ENCODE data around the gene CFAP74.

DNA sequence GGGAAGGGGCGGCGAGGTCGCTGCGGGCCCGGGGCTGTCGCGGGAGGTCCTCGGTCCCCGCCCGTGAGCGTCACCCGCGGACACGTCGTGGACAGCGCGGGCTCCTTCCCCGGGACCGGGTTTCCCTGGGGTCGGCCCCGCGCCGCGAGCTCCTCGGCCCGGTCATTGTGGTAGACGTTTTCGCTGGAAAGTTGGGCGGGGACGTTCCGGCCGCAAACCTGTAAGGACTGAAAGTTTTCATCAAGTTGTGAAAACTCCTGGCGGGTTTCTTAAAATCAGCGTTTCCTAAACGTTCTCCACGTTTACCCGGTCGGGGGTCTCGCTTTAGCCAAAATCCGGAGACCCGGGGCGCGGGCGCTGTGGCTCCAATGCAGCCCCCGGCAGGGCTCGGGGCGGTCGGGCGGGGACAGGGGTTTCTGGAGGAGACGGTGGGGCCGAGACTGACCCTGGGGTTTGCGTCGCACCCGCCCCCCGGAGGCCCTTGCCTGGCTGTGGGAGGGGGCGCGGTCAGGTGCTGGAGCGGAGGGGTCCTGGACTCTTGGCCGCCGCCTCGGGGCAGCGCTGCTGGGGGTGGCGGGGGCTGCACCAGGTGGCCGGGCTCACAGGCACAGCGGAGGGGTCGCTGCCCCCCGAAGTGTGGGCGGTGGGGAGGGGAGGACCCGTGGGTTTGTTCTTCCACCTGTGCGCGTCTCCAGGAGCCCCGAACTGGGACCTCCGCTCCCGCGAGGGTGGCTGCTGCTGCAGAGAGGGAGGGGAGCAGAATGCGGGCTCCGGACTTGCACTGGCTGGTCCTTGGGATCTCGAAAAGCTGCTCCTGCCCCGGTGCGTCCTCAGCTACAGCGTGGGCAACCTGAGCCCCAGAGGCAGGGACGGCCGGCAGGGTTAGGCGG lies 47.5 kb upstream of the CFAP74 start:
- TF ChIP-seq, protein P1, sequence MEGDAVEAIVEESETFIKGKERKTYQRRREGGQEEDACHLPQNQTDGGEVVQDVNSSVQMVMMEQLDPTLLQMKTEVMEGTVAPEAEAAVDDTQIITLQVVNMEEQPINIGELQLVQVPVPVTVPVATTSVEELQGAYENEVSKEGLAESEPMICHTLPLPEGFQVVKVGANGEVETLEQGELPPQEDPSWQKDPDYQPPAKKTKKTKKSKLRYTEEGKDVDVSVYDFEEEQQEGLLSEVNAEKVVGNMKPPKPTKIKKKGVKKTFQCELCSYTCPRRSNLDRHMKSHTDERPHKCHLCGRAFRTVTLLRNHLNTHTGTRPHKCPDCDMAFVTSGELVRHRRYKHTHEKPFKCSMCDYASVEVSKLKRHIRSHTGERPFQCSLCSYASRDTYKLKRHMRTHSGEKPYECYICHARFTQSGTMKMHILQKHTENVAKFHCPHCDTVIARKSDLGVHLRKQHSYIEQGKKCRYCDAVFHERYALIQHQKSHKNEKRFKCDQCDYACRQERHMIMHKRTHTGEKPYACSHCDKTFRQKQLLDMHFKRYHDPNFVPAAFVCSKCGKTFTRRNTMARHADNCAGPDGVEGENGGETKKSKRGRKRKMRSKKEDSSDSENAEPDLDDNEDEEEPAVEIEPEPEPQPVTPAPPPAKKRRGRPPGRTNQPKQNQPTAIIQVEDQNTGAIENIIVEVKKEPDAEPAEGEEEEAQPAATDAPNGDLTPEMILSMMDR (IDR thresholded peaks at IDR 0.05 in 4 of 5, conservative IDR thresholded peaks at IDR 0.05 in 1 of 5) = no peak
- no peak for TF ChIP-seq POLR2A (IDR thresholded peaks at IDR 0.05)
